ENCODE results near the gene AGAP1. TPM values are rescaled to one million over a fixed set of nuclear protein-coding genes. Genes with fewer than 3 reads are reported as not detected.

Gene AGAP1
- total RNA-seq, 2 experiments from 2014 or later, result not detected

GRCh38 chr2:235598532-235599531, 105.0 kb downstream of the AGAP1 start:
- POLR2A ChIA-PET, result no interaction called here
- TF ChIP-seq CTCF (conservative IDR thresholded peaks at IDR 0.05; ENCODE audit: low read length) (no peak), EZH2phosphoT487 (IDR thresholded peaks at IDR 0.05; ENCODE audit: borderline replicate concordance, low read depth, low read length) (no peak)

GRCh38 chr2:235599596-235600338, 105.9 kb downstream of the AGAP1 start:
- Histone ChIP-seq H3K79me2 (ENCODE audit: insufficient read depth, low read depth, low read length) (no peaks in the 10 kb centered on the region), H3K4me2 (ENCODE audit: low read length) (no peak overlapping the region), H2AFZ (ENCODE audit: low read length) (no peak overlapping the region), H3K9me3 (ENCODE audit: low read length) (no peaks in the 10 kb centered on the region; the same call in 1 of the 2 replicates), H3K4me3 (ENCODE audit: low read depth, low read length, poor library complexity, severe bottlenecking) (no peak overlapping the region), H3K36me3 (ENCODE audit: insufficient read depth, low read length) (no peaks in the 10 kb centered on the region), H4K20me1 (ENCODE audit: insufficient read depth, low read length) (no peaks in the 10 kb centered on the region), H3K9me2 (ENCODE audit: insufficient read depth, low read length) (no peaks in the 10 kb centered on the region), H3K27ac (ENCODE audit: low read depth, low read length, poor library complexity, severe bottlenecking) (no peak overlapping the region), H3K4me1 (ENCODE audit: insufficient read depth, low read length, poor library complexity, severe bottlenecking) (no peaks in the 10 kb centered on the region)
- TF ChIP-seq CTCF (conservative IDR thresholded peaks at IDR 0.05; ENCODE audit: low read length) (no peak), EZH2phosphoT487 (IDR thresholded peaks at IDR 0.05; ENCODE audit: borderline replicate concordance, low read depth, low read length) (no peak)
- POLR2A ChIA-PET, result no interaction called here
- no TSS peak for BruUV-seq (replicated peaks)
- no peak for DNase-seq (ENCODE audit: low spot score)
- intact Hi-C loops (cut with micrococcal nuclease; ENCODE audit: unreplicated experiment), result loop anchor here (10.0 kb wide), 1 partner anchor 465 kb away; no protein-coding TSS in a partner anchor
- CTCF ChIA-PET (ENCODE audit: unreplicated experiment), result no interaction called here

More at GRCh38 chr2:235598532-235599531, 105.0 kb downstream of the AGAP1 start:
- no peak for DNase-seq (ENCODE audit: low spot score)
- intact Hi-C loops (cut with micrococcal nuclease; ENCODE audit: unreplicated experiment), result loop anchor here (10.0 kb wide), 1 partner anchor 464 kb away; no protein-coding TSS in a partner anchor
- no peaks in the 10 kb centered on the region for H3K9me2 ChIP-seq (ENCODE audit: insufficient read depth, low read length)
- no peaks in the 10 kb centered on the region for H3K79me2 ChIP-seq (ENCODE audit: insufficient read depth, low read depth, low read length)
- no peak overlapping the region for H3K4me2 ChIP-seq (ENCODE audit: low read length)
- no peaks in the 10 kb centered on the region for H3K4me1 ChIP-seq (ENCODE audit: insufficient read depth, low read length, poor library complexity, severe bottlenecking)
- no peaks in the 10 kb centered on the region for H3K36me3 ChIP-seq (ENCODE audit: insufficient read depth, low read length)
- BruUV-seq (replicated peaks), result no TSS peak
- no peak overlapping the region for H3K4me3 ChIP-seq (ENCODE audit: low read depth, low read length, poor library complexity, severe bottlenecking)
- H4K20me1 ChIP-seq (ENCODE audit: insufficient read depth, low read length), result no peaks in the 10 kb centered on the region
- no peak overlapping the region for H2AFZ ChIP-seq (ENCODE audit: low read length)
- no peak overlapping the region for H3K27ac ChIP-seq (ENCODE audit: low read depth, low read length, poor library complexity, severe bottlenecking)
- H3K9me3 ChIP-seq (ENCODE audit: low read length), result no peaks in the 10 kb centered on the region; the same call in 1 of the 2 replicates
- CTCF ChIA-PET (ENCODE audit: unreplicated experiment), result no interaction called here

Measured in OCI-LY7 (cell line).